K562 (cell line): ENCODE measurements around the gene DLGAP1. TPM values are rescaled to one million over a fixed set of nuclear protein-coding genes. Genes with fewer than 3 reads are reported as not detected.

Source experiments
- ARID3A ChIP-seq: IDR thresholded peaks from 2 replicates; pipeline ENCODE4 v1.6.1; 2012; ENCODE audit warnings: low read depth, low read length, improper control_type of control experiment, borderline replicate concordance
- CHD4 ChIP-seq: fragments of 200-600 bp; sonication (generic); IDR thresholded peaks from 3 replicates; pipeline ENCODE4 v1.6.1; 2012; ENCODE audit warnings: low read depth, mild to moderate bottlenecking, mixed read lengths, low read length, inconsistent platforms; ENCODE audit not compliant: insufficient read depth, insufficient replicate concordance, poor library complexity, severe bottlenecking
- E2F3 ChIP-seq: fragments of 250-450 bp; sonication (Bioruptor Pico); IDR thresholded peaks from 2 replicates; pipeline ENCODE4 v1.4.0; 2020; ENCODE audit warnings: mild to moderate bottlenecking
- HLTF ChIP-seq: fragments of 450-650 bp; IDR thresholded peaks from 2 replicates; pipeline ENCODE4 v1.6.1; 2016
- HNRNPH1 ChIP-seq: fragments of 200-400 bp; formaldehyde crosslinking; optimal IDR thresholded peaks from 2 replicates; pipeline ENCODE3; 2017; ENCODE audit warnings: low read depth, mild to moderate bottlenecking, low read length, moderate library complexity
- L3MBTL2 ChIP-seq: fragments of 450-650 bp; IDR thresholded peaks from 2 replicates; pipeline ENCODE4 v1.6.1; 2016; ENCODE audit warnings: mild to moderate bottlenecking, moderate library complexity
- MITF ChIP-seq: IDR thresholded peaks from 2 replicates; pipeline ENCODE4 v1.6.1; 2014; ENCODE audit warnings: antibody characterized with exemption
- PPARD ChIP-seq: fragments of 250-450 bp; sonication (Bioruptor Pico); IDR thresholded peaks from 2 replicates; pipeline ENCODE4 v1.8.0; 2022; ENCODE audit warnings: inconsistent platforms, mild to moderate bottlenecking, moderate library complexity
- SRF ChIP-seq, 2 experiments: fragments of 250-450, 450-650 bp in 1 of 2; sonication (Bioruptor Pico) in 1 of 2; sonication (generic) in 1 of 2; formaldehyde crosslinking; IDR thresholded peaks; 2 replicates each; pipeline versions ENCODE4 v1.5.0 to v1.5.1; 2020 to 2022; ENCODE audit warnings: mild to moderate bottlenecking in 1 of 2, missing genetic modification reagents in 1 of 2
- TCFL5 ChIP-seq: fragments of 250-450 bp; sonication (Bioruptor Pico); conservative IDR thresholded peaks from 2 replicates; pipeline ENCODE4 v1.6.1; 2021; ENCODE audit warnings: mild to moderate bottlenecking, moderate library complexity, matching md5 sums
- ZNF655 ChIP-seq: fragments of 250-450 bp; sonication (Bioruptor Pico); IDR thresholded peaks from 2 replicates; pipeline ENCODE4 v1.5.0; 2021
- polyA plus RNA-seq, 8 experiments: library from polyadenylated mRNA; depleted of rRNA in 4 of 8; stranded (reverse) in 5 of 8; unstranded in 3 of 8; fragments of >200 nt; fragmentation: Nextera tagmentation in 2 of 8; fragmentation: Illumina TruSeq in 1 of 8; extraction: Ambion mirVana in 2 of 8; extraction: Trizol in 1 of 8; gene quantifications; 2 replicates each; pipeline versions ENCODE4 v1.2.1 to v1.2.3, GENCODE V29; 2011 to 2014; ENCODE audit warnings: inconsistent platforms in 1 of 8, missing spikeins in 1 of 8
- total RNA-seq, 7 experiments: library from RNA; depleted of rRNA in 6 of 7; stranded (reverse); fragments of >200 nt in 6 of 7; fragmentation: Illumina TruSeq in 2 of 7; extraction: Trizol in 2 of 7; gene quantifications; 2 replicates each; pipeline versions ENCODE4 v1.2.1 to v1.2.3, GENCODE V29; 2011 to 2021; ENCODE audit warnings: low replicate concordance in 1 of 7
- TF ChIP-seq, protein P1 (sequence below): fragments of 450-650 bp; IDR thresholded peaks from 2 replicates; pipeline ENCODE4 v1.6.1; 2016; ENCODE audit warnings: mild to moderate bottlenecking, moderate library complexity

Gene DLGAP1
- total and polyA plus RNA-seq, 9 of the 15 experiments (the other 6 are each of a cell fraction or from before 2014, with no cell fraction given): 0.04 to 0.22 (median 0.08) TPM

- no peak for TF ChIP-seq ARID3A
- no peak for TF ChIP-seq ZNF655 (CRISPR knock-in tag)
- TF ChIP-seq, protein P1, sequence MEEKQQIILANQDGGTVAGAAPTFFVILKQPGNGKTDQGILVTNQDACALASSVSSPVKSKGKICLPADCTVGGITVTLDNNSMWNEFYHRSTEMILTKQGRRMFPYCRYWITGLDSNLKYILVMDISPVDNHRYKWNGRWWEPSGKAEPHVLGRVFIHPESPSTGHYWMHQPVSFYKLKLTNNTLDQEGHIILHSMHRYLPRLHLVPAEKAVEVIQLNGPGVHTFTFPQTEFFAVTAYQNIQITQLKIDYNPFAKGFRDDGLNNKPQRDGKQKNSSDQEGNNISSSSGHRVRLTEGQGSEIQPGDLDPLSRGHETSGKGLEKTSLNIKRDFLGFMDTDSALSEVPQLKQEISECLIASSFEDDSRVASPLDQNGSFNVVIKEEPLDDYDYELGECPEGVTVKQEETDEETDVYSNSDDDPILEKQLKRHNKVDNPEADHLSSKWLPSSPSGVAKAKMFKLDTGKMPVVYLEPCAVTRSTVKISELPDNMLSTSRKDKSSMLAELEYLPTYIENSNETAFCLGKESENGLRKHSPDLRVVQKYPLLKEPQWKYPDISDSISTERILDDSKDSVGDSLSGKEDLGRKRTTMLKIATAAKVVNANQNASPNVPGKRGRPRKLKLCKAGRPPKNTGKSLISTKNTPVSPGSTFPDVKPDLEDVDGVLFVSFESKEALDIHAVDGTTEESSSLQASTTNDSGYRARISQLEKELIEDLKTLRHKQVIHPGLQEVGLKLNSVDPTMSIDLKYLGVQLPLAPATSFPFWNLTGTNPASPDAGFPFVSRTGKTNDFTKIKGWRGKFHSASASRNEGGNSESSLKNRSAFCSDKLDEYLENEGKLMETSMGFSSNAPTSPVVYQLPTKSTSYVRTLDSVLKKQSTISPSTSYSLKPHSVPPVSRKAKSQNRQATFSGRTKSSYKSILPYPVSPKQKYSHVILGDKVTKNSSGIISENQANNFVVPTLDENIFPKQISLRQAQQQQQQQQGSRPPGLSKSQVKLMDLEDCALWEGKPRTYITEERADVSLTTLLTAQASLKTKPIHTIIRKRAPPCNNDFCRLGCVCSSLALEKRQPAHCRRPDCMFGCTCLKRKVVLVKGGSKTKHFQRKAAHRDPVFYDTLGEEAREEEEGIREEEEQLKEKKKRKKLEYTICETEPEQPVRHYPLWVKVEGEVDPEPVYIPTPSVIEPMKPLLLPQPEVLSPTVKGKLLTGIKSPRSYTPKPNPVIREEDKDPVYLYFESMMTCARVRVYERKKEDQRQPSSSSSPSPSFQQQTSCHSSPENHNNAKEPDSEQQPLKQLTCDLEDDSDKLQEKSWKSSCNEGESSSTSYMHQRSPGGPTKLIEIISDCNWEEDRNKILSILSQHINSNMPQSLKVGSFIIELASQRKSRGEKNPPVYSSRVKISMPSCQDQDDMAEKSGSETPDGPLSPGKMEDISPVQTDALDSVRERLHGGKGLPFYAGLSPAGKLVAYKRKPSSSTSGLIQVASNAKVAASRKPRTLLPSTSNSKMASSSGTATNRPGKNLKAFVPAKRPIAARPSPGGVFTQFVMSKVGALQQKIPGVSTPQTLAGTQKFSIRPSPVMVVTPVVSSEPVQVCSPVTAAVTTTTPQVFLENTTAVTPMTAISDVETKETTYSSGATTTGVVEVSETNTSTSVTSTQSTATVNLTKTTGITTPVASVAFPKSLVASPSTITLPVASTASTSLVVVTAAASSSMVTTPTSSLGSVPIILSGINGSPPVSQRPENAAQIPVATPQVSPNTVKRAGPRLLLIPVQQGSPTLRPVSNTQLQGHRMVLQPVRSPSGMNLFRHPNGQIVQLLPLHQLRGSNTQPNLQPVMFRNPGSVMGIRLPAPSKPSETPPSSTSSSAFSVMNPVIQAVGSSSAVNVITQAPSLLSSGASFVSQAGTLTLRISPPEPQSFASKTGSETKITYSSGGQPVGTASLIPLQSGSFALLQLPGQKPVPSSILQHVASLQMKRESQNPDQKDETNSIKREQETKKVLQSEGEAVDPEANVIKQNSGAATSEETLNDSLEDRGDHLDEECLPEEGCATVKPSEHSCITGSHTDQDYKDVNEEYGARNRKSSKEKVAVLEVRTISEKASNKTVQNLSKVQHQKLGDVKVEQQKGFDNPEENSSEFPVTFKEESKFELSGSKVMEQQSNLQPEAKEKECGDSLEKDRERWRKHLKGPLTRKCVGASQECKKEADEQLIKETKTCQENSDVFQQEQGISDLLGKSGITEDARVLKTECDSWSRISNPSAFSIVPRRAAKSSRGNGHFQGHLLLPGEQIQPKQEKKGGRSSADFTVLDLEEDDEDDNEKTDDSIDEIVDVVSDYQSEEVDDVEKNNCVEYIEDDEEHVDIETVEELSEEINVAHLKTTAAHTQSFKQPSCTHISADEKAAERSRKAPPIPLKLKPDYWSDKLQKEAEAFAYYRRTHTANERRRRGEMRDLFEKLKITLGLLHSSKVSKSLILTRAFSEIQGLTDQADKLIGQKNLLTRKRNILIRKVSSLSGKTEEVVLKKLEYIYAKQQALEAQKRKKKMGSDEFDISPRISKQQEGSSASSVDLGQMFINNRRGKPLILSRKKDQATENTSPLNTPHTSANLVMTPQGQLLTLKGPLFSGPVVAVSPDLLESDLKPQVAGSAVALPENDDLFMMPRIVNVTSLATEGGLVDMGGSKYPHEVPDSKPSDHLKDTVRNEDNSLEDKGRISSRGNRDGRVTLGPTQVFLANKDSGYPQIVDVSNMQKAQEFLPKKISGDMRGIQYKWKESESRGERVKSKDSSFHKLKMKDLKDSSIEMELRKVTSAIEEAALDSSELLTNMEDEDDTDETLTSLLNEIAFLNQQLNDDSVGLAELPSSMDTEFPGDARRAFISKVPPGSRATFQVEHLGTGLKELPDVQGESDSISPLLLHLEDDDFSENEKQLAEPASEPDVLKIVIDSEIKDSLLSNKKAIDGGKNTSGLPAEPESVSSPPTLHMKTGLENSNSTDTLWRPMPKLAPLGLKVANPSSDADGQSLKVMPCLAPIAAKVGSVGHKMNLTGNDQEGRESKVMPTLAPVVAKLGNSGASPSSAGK: no peak
- TF ChIP-seq HLTF: no peak
- TF ChIP-seq E2F3 (CRISPR knock-in tag): no peak
- peak; percentile 37; the same call in 1 of the 2 replicates for TF ChIP-seq MITF
- TF ChIP-seq L3MBTL2: peak; percentile 28; the same call in 1 of the 2 replicates
- no peak for TF ChIP-seq CHD4
- no peak for TF ChIP-seq SRF (CRISPR knock-in tag; IDR thresholded peaks at IDR 0.05)
- no peak for TF ChIP-seq PPARD (CRISPR knock-in tag)
- no peak for TF ChIP-seq HNRNPH1
- TF ChIP-seq TCFL5 (CRISPR knock-in tag): no peak
These were observed 870.1 kb downstream of the DLGAP1 start (continued) for GRCh38 chr18:3584897-3585460.
